IPS-NIHi7 (cell line): ENCODE data around the gene STPG1.

Source experiments
- DNase-seq: peaks from one replicate; pipeline ENCODE4 v3.0.0; 2012; ENCODE audit warnings: mixed read lengths; ENCODE audit errors: extremely low spot score

STPG1 gene

GRCh38 chr1:24373044-24373443 lies 40.5 kb downstream of the STPG1 start:
- DNase-seq: no peak

DNA sequence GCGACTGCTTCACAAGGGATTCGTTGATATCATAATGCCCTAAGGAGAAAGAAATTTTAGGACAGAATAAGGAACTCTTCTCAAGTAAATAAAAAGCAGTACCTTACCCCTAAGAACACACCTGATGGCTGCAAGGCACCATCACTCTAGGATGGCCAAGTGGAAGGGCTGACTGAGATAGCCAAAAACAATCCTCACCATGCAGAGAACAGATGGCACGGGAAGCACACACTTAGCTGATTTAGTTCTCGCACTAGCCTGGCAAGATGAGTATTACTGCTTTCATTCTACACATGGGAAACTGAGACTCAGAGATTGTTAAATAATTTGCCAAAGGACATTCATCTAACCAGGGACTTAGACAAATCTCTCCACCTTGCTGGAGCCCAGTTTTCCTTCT lies 43.8 kb downstream of the STPG1 start:
- no peak for DNase-seq

GRCh38 chr1:24369199-24369598 lies 44.4 kb downstream of the STPG1 start:
- no peak for DNase-seq

GRCh38 chr1:24366707-24367106 lies 46.9 kb downstream of the STPG1 start:
- DNase-seq: no peak

DNA sequence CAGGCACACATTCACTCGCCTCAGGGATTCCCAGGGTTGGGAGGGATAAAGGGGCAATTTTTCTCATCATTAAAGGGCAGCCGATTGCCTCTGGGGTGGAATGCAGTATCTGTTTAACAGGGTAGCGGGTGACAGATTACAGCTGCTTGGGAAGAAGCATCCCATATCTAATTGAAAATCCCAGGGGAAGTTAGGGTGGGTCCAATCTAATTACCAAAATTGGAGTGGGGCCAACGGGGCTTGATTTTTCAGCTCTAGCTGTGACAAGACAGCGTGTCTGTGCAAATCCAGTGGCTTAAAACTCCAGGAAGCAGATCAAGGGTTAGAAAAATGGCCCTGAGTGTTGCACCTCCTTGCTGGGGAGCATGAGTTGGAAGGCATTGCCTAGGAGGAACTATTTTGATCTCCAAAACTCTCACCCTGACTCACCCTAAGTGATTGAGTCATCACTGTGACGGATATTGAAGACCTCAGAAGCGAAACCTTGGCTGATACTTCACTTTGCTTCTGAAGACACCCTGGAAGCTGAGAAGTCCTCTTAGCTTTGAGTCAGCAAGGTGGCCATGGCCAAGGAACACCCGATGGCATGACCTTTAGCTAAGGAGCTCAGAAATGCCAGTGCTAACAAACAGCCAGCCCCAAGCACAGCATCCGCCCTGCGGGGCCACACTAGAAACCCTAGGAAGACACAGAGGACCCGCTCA lies 48.5 kb downstream of the STPG1 start:
- no peak for DNase-seq

DNA sequence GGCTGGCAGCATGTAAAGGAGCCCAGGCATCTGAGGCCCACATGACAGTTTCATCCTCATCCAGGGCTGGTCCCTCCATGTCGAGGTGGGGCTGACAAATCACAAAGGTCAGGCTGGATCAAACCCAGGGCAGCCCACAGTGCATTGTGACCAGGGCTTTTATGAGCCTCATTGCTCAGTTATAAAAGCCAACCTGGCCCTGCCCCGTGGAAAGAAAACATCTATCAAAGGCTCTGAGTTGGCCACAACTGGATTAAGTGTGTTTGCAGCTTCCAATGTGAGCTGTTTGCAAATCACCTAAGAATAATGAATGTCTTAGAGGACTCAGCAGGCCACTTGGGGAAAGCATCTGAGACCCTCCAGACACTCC lies 49.0 kb downstream of the STPG1 start:
- no peak for DNase-seq

- no peak for DNase-seq
Measured at GRCh38 chr1:24363994-24364393, 49.6 kb downstream of the STPG1 start.

DNA sequence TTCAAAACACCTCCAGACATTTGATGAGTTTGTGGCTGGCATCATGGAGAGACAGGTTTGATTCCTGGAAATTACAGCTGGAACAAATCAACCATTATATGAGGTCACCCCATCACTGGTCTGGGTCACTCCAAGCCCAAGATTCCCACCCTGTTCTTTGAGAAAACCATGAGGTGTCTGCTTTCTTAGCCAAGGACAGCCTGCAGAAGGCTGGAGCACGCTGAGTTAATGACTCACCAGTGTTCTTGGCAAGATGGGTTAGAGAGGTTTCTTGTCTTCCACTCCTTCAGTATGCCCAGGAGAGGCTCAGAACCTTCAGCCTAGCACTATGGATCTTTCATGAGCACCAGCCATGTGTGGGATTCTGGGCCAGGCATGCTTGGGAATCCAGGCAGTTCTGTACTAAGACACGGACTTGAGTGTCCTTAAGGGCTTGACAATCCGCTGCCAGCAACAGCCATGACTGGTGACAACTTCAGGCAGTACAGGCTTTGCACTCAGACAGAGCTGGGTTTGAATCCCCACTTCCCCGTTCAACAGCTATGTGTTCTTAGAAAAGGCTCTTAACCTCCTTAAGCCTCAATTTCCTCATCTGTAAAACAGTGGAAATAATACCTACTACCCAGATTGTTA lies 50.5 kb downstream of the STPG1 start:
- no peak for DNase-seq

DNA sequence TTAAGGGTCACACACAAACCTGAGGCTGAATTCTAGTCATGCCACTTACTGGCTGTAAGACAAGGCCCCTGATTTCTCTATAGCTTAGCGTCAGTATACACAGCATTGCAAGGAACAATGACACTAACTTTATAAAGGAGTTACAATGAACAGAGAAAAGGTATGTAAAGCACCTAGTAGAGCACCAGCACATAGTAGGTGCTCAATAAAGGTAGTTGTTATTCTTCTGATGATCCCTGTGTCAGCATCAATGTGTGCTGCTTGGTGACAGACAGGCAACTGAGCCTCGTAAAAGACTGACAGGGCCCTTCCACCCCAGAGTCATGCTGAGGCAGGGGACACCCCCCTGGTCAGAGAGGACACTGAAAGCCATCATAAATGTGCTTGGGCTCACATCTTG lies 51.2 kb downstream of the STPG1 start:
- no peak for DNase-seq

- no peak for DNase-seq
Measured at GRCh38 chr1:24361811-24362210, 51.8 kb downstream of the STPG1 start.

DNA sequence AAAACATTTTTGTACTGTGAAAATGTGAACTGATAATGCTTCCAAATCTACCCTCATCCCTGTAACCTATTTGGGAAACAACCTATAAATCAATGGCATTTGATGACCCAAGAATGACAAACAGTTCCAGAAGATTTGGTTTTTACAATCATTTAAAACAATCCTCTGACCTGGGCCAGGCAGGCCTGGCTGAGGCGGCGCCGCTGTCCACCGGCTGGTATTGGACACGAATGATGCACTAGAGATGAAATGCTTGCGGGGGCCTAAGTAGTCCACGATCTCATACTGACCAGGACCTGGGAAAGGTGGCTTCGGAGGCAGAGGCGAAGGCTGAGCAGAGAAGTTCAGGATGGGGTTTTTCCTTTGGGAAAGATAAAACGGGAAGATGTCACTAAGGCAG lies 52.9 kb downstream of the STPG1 start:
- DNase-seq: no peak

GRCh38 chr1:24357038-24357437 lies 56.5 kb downstream of the STPG1 start:
- no peak for DNase-seq

- no peak for DNase-seq
Measured at GRCh38 chr1:24355466-24355865, 58.1 kb downstream of the STPG1 start.

DNA sequence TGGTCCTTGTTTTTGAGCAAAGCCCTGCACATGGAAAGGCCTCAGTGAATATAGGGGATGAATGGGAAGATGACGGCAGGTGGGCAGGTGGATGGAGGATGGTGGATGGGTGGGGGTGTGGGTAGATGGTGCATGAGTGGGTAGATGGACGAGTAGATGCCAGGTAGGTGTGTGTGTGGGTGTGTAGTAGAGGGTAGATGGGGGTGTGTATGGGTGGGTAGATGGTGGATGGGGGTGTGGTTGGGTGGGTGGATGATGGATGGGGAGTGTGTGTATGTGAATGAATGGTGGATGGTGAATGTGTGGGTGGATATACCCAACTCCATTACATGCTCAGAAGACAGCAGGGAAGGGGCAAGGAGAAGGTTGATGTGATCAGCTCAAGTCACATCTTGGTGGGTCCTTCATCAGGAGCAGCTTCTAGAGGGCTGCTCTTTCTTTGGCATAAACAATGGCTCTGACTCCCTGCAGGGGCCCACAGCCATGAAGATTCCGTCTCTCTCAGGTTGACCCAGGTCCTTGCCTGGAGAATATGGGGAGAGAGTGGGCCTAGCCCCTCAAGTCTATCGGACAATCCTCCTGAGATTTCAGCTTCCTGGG lies 60.2 kb downstream of the STPG1 start:
- no peak for DNase-seq

- DNase-seq: no peak
Measured at GRCh38 chr1:24351918-24352627, 61.5 kb downstream of the STPG1 start.

- DNase-seq: no peak
Measured at GRCh38 chr1:24351247-24351646, 62.3 kb downstream of the STPG1 start.

- no peak for DNase-seq
Measured at GRCh38 chr1:24349891-24350290, 63.7 kb downstream of the STPG1 start.

DNA sequence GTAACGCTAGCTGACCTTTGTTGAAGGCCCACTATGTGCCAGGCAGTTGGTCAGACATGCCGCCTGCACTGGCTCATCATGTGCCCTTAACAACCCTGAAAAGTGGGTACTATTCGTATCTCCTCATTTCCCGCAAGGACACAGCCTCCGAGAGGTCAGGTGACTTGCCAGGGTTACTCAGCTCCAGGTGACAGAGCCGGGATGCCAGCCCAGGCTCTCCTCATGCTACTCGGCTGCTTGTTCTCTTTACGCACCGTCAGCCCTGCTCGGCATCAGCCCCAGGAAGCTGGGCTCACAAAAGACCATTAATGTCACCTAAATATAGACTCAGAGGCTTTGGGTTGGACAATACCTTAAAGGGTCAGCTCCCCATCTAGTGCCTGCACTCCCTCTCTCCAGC lies 65.4 kb downstream of the STPG1 start:
- DNase-seq: no peak

DNA sequence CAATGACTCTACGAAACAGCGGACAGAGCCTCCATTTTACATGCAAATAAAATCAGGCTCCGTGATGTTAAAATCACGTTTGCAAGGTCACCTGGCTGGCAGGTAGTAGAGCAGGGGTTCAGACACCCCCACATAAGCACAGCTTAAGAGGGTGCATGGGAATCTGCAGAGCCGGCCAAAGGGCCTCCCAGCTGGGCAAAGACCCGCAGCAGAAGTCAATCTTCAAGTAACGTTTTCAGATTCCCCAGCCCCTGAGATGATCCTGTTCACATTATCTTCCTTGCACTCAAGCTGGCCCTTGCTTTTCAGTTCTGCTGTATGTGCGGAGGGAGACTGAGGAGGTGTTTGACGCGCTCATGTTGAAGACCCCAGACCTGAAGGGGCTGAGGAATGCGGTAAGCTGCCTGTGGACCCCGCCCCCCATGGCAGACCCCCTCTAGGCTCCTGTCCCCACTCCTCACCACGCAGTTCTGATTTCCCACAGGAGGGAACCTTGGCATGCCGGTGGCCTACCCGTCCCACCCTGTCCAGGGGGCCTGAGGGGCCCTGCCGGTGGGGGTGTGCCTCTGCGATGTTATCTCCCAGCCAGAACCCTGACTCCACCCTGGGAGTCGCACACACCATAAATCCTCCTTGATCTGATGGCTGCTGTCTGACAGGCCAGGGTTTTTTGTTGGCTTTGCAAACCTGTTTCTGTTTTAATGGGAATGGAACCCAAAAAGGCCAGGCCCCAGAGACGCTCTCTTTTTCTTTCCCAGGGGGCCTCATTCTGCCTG lies 66.2 kb downstream of the STPG1 start:
- no peak for DNase-seq

- no peak for DNase-seq
Measured at GRCh38 chr1:24345334-24345733, 68.2 kb downstream of the STPG1 start.

GRCh38 chr1:24344090-24344742 lies 69.4 kb downstream of the STPG1 start:
- DNase-seq: no peak
